GM19351 (cell line): ENCODE measurements around the gene ADPRS.

ENCODE experiments used
- ATAC-seq: cut with Tn5 transposase; IDR thresholded peaks from one replicate; pipeline ENCODE4 v1.9.1; 2021; ENCODE audit warnings: mild to moderate bottlenecking, moderate library complexity; ENCODE audit not compliant: unreplicated experiment

ADPRS gene

GRCh38 chr1:36128905-36129206 lies 40.2 kb downstream of the ADPRS start:
- no peak for ATAC-seq

GRCh38 chr1:36132029-36132428 lies 43.3 kb downstream of the ADPRS start:
- ATAC-seq = no peak

GRCh38 chr1:36133484-36133883 lies 44.8 kb downstream of the ADPRS start:
- ATAC-seq = no peak

GRCh38 chr1:36134031-36134430 lies 45.3 kb downstream of the ADPRS start:
- no peak for ATAC-seq

- no peak for ATAC-seq
These were observed 46.0 kb downstream of the ADPRS start for GRCh38 chr1:36134505-36135329.

GRCh38 chr1:36135330-36135667 lies 46.6 kb downstream of the ADPRS start:
- no peak for ATAC-seq

- ATAC-seq = no peak
These were observed 47.1 kb downstream of the ADPRS start for GRCh38 chr1:36135796-36136195.

GRCh38 chr1:36136535-36136934 lies 47.8 kb downstream of the ADPRS start:
- ATAC-seq = no peak

GRCh38 chr1:36137226-36137625 lies 48.5 kb downstream of the ADPRS start:
- no peak for ATAC-seq

- no peak for ATAC-seq
These were observed 49.1 kb downstream of the ADPRS start for GRCh38 chr1:36137776-36138175.

- no peak for ATAC-seq
These were observed 50.8 kb downstream of the ADPRS start for GRCh38 chr1:36139521-36139920.

- no peak for ATAC-seq
These were observed 53.4 kb downstream of the ADPRS start for GRCh38 chr1:36142121-36142520.

GRCh38 chr1:36143424-36143823 lies 54.7 kb downstream of the ADPRS start:
- peak; percentile 59 for ATAC-seq
